HPDE6-E6E7 (cell line): Measurements from ENCODE around the gene CDADC1.
A peak's percentile ranks its signal among the peaks of the same experiment; 100 is the strongest.

Source experiments
- DNase-seq: peaks from one replicate; pipeline ENCODE4 v3.0.0; 2011; ENCODE audit warnings: missing footprints; ENCODE audit errors: extremely low spot score

Gene CDADC1

GRCh38 chr13:49247643-49248621, at the start of gene CDADC1:
CDADC1 (plus strand) TSS chr13:49247925; CDS start chr13:49248038, 113 bp downstream.
- DNase-seq, result peak; percentile 76

GRCh38 chr13:49206641-49207040, 41.1 kb upstream of the CDADC1 start:
- no peak for DNase-seq

GRCh38 chr13:49208619-49209018, 39.1 kb upstream of the CDADC1 start:
- DNase-seq, result no peak

DNA sequence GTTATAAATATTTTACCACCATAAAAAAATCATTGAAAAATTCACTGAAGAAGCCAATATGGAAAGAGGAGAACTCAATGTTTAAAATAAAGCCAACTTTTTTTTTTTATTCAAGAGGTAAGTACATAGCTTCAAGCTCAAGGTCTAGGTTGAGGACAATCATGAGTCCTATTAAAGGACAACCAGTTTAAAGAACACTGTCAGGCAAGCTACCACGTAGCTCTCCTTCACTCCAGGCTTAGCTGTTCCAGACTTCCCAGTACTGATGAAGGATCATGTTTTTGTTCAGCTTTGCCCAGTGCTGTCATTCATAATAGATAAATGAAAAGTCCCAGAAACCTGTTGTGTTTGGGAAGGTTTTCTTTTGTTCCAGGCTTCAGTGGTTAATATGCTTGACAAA, 37.6 kb upstream of the CDADC1 start:
- DNase-seq, result no peak

DNA sequence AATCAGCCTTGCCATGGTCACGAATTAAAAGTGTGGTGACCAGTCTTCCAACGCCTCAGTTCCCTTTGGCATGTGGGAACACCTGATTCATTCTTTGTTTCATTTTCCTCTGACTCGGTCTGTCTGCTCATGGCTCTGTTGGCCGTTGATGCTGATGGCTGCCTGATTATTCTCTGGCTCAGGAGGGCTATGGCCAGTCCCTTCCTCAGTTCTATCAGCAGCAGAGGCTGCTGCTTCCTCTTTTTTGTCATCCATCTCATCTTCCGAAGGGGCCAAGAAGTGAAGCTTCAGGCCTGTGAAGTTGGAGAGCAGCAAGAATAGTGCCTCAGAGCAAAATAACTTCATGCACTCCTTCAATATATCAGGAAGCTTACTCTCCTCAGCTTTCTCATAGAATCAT, 37.1 kb upstream of the CDADC1 start:
- DNase-seq, result no peak

- DNase-seq, result no peak
Measured at GRCh38 chr13:49213539-49213938, 34.2 kb upstream of the CDADC1 start.

DNA sequence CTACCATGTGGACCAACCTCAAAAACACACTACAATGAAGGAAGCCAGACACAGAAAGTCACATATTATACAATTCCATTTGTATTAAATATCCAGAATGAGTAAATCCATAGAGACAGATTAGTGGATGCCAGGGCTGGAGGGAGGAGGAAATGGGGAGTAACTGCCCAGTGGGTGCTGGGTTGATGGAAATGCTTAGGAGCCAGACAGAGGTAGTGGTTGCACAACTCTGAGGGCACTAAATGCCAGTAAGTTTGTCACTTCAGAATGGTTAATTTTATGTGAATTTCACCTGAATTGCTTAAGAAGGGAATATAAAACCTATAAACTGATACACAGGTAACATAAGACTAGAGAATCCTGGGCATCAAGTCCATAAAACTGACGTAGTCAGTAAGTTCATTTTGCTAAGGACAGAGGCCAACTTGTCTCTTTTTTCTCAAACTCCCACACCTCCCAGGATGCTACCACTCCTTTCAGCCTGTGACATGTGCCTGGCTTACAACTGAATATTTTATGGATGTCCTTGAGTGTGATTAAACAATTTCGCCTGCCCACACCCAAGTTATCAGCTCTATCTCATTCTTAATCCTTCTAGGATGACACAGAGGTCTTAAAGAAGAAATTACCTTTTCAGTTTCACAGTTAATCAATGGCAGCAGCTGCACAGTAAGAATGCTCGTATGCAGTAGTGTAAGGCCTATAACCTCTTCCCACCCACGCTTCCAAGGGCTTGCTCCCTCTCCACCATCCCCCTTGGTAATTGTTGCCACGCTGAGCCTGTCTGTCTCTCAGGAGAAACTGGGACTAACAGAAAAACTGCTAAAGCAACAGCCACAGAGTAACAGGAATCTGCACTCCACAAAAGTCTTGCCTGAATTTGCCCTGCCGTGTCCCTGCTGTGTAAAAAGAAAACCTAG, 33.5 kb upstream of the CDADC1 start:
- no peak for DNase-seq

- no peak for DNase-seq
Measured at GRCh38 chr13:49214917-49215376, 32.8 kb upstream of the CDADC1 start.

GRCh38 chr13:49216334-49216733, 31.4 kb upstream of the CDADC1 start:
- no peak for DNase-seq

DNA sequence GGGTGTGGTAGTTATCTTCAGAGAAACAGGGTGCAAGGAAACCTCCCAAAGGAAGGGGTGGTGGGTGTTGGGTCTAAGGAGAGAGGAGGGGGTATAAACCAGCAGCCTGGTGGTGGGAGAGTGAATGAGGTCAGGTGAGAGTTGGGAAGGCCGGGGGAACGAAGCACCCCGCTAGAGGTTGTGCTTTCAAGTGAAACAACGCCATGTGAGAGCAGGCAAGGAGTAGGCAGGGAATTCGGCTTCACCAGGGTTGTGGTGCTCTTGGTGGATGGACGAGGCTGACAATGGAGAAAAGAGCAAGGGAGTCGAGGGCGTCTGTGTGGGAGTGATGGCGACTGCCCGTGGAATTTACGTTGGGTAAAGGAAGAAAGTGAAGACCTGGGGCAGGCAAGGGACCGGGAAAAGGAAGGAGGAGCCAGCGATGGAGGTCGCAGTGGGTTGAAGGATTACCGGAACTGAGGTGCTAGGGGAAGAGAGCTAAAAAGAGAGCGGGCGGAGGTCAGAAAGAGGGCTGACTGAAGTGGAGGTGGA, 29.7 kb upstream of the CDADC1 start:
- no peak for DNase-seq

GRCh38 chr13:49218493-49219051, 29.2 kb upstream of the CDADC1 start:
- DNase-seq, result no peak

GRCh38 chr13:49219647-49220035, 28.1 kb upstream of the CDADC1 start:
- no peak for DNase-seq

GRCh38 chr13:49220036-49220855, 27.5 kb upstream of the CDADC1 start, which contains the start of gene MLNR:
MLNR (plus strand) TSS chr13:49220338; CDS start chr13:49220338, 0 bp downstream.
- no peak for DNase-seq

GRCh38 chr13:49220856-49221589, 26.7 kb upstream of the CDADC1 start:
- DNase-seq, result no peak

- DNase-seq, result no peak
Measured at GRCh38 chr13:49221590-49221965, 26.1 kb upstream of the CDADC1 start.

GRCh38 chr13:49225223-49226042, 22.3 kb upstream of the CDADC1 start:
- DNase-seq, result no peak

GRCh38 chr13:49226613-49227012, 21.1 kb upstream of the CDADC1 start:
- no peak for DNase-seq

DNA sequence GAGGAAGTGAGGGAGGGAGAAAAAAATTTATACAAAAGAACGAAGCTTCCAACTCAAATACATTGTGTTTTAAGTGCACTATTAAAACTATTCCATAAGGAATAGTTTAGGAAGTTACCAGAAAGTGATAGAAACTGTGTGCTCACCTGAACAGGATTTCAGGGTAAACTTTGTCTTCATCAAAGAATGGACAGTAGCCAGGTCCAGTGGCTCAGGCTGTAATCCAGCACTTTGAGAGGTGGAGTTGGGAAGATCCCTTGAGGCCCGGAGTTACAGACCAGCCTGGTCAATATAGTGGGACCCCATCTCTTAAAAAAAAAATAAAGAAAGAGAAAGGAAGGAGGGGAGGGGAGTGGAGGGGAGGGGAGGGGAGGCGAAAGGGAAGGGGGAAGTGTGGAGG, 13.0 kb upstream of the CDADC1 start:
- DNase-seq, result no peak

- no peak for DNase-seq
Measured at GRCh38 chr13:49235856-49236431, 11.8 kb upstream of the CDADC1 start.
